AG09309 (cell line): ENCODE results near the gene HNF4A.

Experiments used
- DNase-seq: peaks from one replicate; pipeline ENCODE4 v3.0.0-alpha.2; 2010; ENCODE audit warnings: low read depth
- H3K4me3 ChIP-seq: 2 replicates; pipeline ENCODE4 v1.5.1; 2011; ENCODE audit warnings: mild to moderate bottlenecking, low read depth, low read length, moderate library complexity; ENCODE audit not compliant: control insufficient read depth
- CTCF ChIP-seq: IDR thresholded peaks from 2 replicates; pipeline ENCODE4 v1.5.1; 2011; ENCODE audit warnings: mild to moderate bottlenecking, low read depth, low read length, inconsistent platforms; ENCODE audit not compliant: insufficient read depth, control insufficient read depth; ENCODE audit errors: missing control alignments

The HNF4A gene

GRCh38 chr20:44405785-44406571, 50.5 kb downstream of the HNF4A start:
- TF ChIP-seq CTCF = no peak
- no peak for DNase-seq

GRCh38 chr20:44406572-44407137, 51.2 kb downstream of the HNF4A start:
- no peak overlapping the region for H3K4me3 ChIP-seq
- TF ChIP-seq CTCF = no peak
- no peak for DNase-seq

More at GRCh38 chr20:44405785-44406571, 50.5 kb downstream of the HNF4A start:
- H3K4me3 ChIP-seq = no peak overlapping the region

GRCh38 chr20:44407402-44408184, 52.1 kb downstream of the HNF4A start:
- no peak for TF ChIP-seq CTCF
- H3K4me3 ChIP-seq = no peak overlapping the region
- DNase-seq = no peak

GRCh38 chr20:44409132-44409600, 53.7 kb downstream of the HNF4A start:
- TF ChIP-seq CTCF = no peak
- DNase-seq = no peak
- H3K4me3 ChIP-seq = no peak overlapping the region

- H3K4me3 ChIP-seq = no peak overlapping the region
- DNase-seq = no peak
- TF ChIP-seq CTCF = no peak
These were observed 55.1 kb downstream of the HNF4A start for GRCh38 chr20:44410583-44411019.

- no peak overlapping the region for H3K4me3 ChIP-seq
- TF ChIP-seq CTCF = no peak
- no peak for DNase-seq
These were observed 55.7 kb downstream of the HNF4A start for GRCh38 chr20:44411020-44411756.
